PC-3 (cell line): ENCODE data around the gene RFWD3.
A peak's percentile ranks its signal among the peaks of the same experiment; 100 is the strongest.

Experiments
- CTCF ChIP-seq: fragments of 300-600 bp; sonication (generic); conservative IDR thresholded peaks from 2 replicates; pipeline ENCODE4 v1.5.1; 2017; ENCODE audit warnings: antibody characterized with exemption, low read depth, mild to moderate bottlenecking, low read length
- EZH2 ChIP-seq: fragments of 300-600 bp; sonication (generic); IDR thresholded peaks from one replicate; pipeline ENCODE4 v1.6.1; 2017; ENCODE audit warnings: antibody characterized with exemption, mild to moderate bottlenecking, low read length; ENCODE audit not compliant: unreplicated experiment
- EZH2phosphoT487 ChIP-seq: fragments of 300-600 bp; sonication (generic); IDR thresholded peaks from 2 replicates; pipeline ENCODE4 v1.6.1; 2018; ENCODE audit warnings: mild to moderate bottlenecking, antibody characterized with exemption, low read length, borderline replicate concordance

GRCh38 chr16:74575175-74575806 lies 91.4 kb downstream of the RFWD3 start:
- 0 out of 2 replicates have a peak, but pooled peaks have one; percentile 19 for TF ChIP-seq CTCF
- TF ChIP-seq EZH2: no peak
- TF ChIP-seq EZH2phosphoT487: no peak
